Suprapubic skin (tissue), 4 donors: ENCODE measurements around the gene ACTC1. TPM values are rescaled to one million over a fixed set of nuclear protein-coding genes. Genes with fewer than 3 reads are reported as not detected.

Experiments
- DNase-seq, 2 donors: peaks; one replicate each; pipeline ENCODE4 v3.0.0-alpha.2; 2019; ENCODE audit warnings: low spot score in 2 of 2
- H3K27ac ChIP-seq: fragments of 200-600 bp; sonication (generic); one replicate; pipeline ENCODE4 v1.5.1; 2019
- H3K27me3 ChIP-seq: fragments of 200-600 bp; sonication (generic); one replicate; pipeline ENCODE4 v1.5.1; 2019
- H3K36me3 ChIP-seq: fragments of 200-600 bp; sonication (generic); one replicate; pipeline ENCODE4 v1.5.1; 2019
- H3K4me1 ChIP-seq: fragments of 200-600 bp; sonication (generic); one replicate; pipeline ENCODE4 v1.5.1; 2019
- H3K4me3 ChIP-seq: fragments of 200-600 bp; sonication (generic); one replicate; pipeline ENCODE4 v1.5.1; 2019; ENCODE audit warnings: mild to moderate bottlenecking
- H3K9me3 ChIP-seq: fragments of 200-600 bp; sonication (generic); one replicate; pipeline ENCODE4 v1.5.1; 2019
- EP300 ChIP-seq: sonication (generic); formaldehyde crosslinking; IDR thresholded peaks from one replicate; pipeline ENCODE4 v1.6.1; 2017; ENCODE audit warnings: antibody characterized with exemption
- POLR2A ChIP-seq, 2 donors: fragments of 450-650 bp; IDR thresholded peaks; one replicate each; pipeline ENCODE4 v1.6.1; 2017; ENCODE audit warnings: antibody characterized with exemption in 2 of 2, mild to moderate bottlenecking in 2 of 2, moderate library complexity in 2 of 2
- POLR2AphosphoS5 ChIP-seq, 3 donors: sonication (generic); formaldehyde crosslinking; IDR thresholded peaks; one replicate each; pipeline ENCODE4 v1.6.1; 2017; ENCODE audit warnings: antibody characterized with exemption in 3 of 3
- WGBS: methylation state at CpG from one replicate; pipeline ENCODE4 v1.1.5; 2018; 5-methylcytosine and 5-hydroxymethylcytosine counted together
- total RNA-seq, 4 donors: library from RNA; depleted of rRNA; stranded (reverse); fragments of >200 nt; gene quantifications; one replicate each; pipeline ENCODE4 v1.1.0, GENCODE V29; 2016
- TF ChIP-seq, protein P1 (sequence below), 2 donors: fragments of 200-600 bp in 1 of 2; fragments of 450-650 bp in 1 of 2; sonication (generic) in 1 of 2; IDR thresholded peaks; one replicate each; pipeline ENCODE4 v1.5.1; 2016 to 2019; ENCODE audit warnings: antibody characterized with exemption in 2 of 2, mild to moderate bottlenecking in 1 of 2, moderate library complexity in 1 of 2

ACTC1 gene
- total RNA-seq, 4 donors from 2014 or later = 0.51 to 1.4 (median 0.85) TPM

GRCh38 chr15:34780725-34781124, 14.6 kb downstream of the ACTC1 start:
- Histone ChIP-seq H3K27ac (no peak overlapping the region), H3K27me3 (no peaks in the 10 kb centered on the region), H3K4me1 (no peaks in the 10 kb centered on the region), H3K4me3 (no peak overlapping the region), H3K9me3 (no peaks in the 10 kb centered on the region), H3K36me3 (no peaks in the 10 kb centered on the region)
- 79% methylated on average over 2 of the region's 2 CpGs for WGBS
- no peak for DNase-seq
- TF ChIP-seq, protein P1, sequence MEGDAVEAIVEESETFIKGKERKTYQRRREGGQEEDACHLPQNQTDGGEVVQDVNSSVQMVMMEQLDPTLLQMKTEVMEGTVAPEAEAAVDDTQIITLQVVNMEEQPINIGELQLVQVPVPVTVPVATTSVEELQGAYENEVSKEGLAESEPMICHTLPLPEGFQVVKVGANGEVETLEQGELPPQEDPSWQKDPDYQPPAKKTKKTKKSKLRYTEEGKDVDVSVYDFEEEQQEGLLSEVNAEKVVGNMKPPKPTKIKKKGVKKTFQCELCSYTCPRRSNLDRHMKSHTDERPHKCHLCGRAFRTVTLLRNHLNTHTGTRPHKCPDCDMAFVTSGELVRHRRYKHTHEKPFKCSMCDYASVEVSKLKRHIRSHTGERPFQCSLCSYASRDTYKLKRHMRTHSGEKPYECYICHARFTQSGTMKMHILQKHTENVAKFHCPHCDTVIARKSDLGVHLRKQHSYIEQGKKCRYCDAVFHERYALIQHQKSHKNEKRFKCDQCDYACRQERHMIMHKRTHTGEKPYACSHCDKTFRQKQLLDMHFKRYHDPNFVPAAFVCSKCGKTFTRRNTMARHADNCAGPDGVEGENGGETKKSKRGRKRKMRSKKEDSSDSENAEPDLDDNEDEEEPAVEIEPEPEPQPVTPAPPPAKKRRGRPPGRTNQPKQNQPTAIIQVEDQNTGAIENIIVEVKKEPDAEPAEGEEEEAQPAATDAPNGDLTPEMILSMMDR (IDR thresholded peaks at IDR 0.05) = no peak
- TF ChIP-seq POLR2A (IDR thresholded peaks at IDR 0.05) (no peak), EP300 (no peak), POLR2AphosphoS5 (IDR thresholded peaks at IDR 0.05) (no peak)

- H3K36me3 ChIP-seq = no peaks in the 10 kb centered on the region
- DNase-seq = no peak
- 80% methylated on average over 2 of the region's 2 CpGs for WGBS
- no peaks in the 10 kb centered on the region for H3K4me1 ChIP-seq
- TF ChIP-seq, protein P1 (IDR thresholded peaks at IDR 0.05) = no peak
- TF ChIP-seq POLR2A (IDR thresholded peaks at IDR 0.05) = no peak
- no peak for TF ChIP-seq POLR2AphosphoS5 (IDR thresholded peaks at IDR 0.05)
- TF ChIP-seq EP300 = no peak
- H3K27ac ChIP-seq = no peak overlapping the region
- H3K4me3 ChIP-seq = no peak overlapping the region
- no peaks in the 10 kb centered on the region for H3K9me3 ChIP-seq
- no peaks in the 10 kb centered on the region for H3K27me3 ChIP-seq
Observed at GRCh38 chr15:34776606-34777105, 18.7 kb downstream of the ACTC1 start.

DNA sequence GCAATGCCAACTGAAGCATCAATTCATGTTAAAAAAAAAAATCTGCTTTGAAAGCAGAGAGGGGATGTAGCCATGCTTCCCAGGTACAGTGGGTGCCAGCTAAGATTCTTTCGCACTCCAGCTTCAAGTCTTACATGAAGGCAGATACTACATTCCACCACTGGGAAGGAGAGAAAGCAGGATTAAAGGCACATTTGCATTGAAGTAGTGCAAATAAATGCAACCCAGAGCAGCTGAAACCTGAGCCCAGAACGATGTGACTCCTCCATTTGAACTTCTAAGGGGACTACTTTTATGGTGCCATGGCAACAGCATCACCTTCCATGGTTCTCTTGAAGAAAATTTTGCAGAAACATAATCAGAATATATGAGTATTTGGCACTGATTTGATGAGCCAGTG, 21.4 kb downstream of the ACTC1 start:
- H3K4me3 ChIP-seq = no peak overlapping the region
- no peaks in the 10 kb centered on the region for H3K9me3 ChIP-seq
- no peaks in the 10 kb centered on the region for H3K36me3 ChIP-seq
- WGBS = 39% methylated on average over 2 of the region's 2 CpGs
- no peaks in the 10 kb centered on the region for H3K27me3 ChIP-seq
- DNase-seq = no peak
- no peak overlapping the region for H3K27ac ChIP-seq
- TF ChIP-seq POLR2A (IDR thresholded peaks at IDR 0.05) = no peak
- TF ChIP-seq EP300 = no peak
- TF ChIP-seq POLR2AphosphoS5 (IDR thresholded peaks at IDR 0.05) = no peak
- TF ChIP-seq, protein P1 (IDR thresholded peaks at IDR 0.05) = no peak
- no peaks in the 10 kb centered on the region for H3K4me1 ChIP-seq

- no peak for DNase-seq
- Histone ChIP-seq H3K27me3 (no peaks in the 10 kb centered on the region), H3K4me3 (no peak overlapping the region), H3K9me3 (no peaks in the 10 kb centered on the region), H3K4me1 (no peaks in the 10 kb centered on the region), H3K27ac (no peak overlapping the region), H3K36me3 (no peaks in the 10 kb centered on the region)
- TF ChIP-seq, protein P1 (IDR thresholded peaks at IDR 0.05) = no peak
- TF ChIP-seq POLR2A (IDR thresholded peaks at IDR 0.05) (no peak), POLR2AphosphoS5 (IDR thresholded peaks at IDR 0.05) (no peak), EP300 (no peak)
Observed at GRCh38 chr15:34773013-34773412, 22.3 kb downstream of the ACTC1 start.

- WGBS = 82% methylated on average over 2 of the region's 2 CpGs
- no peak overlapping the region for H3K27ac ChIP-seq
- H3K36me3 ChIP-seq = no peaks in the 10 kb centered on the region
Observed at GRCh38 chr15:34772312-34772711, 23.0 kb downstream of the ACTC1 start.

More at GRCh38 chr15:34772312-34772711, 23.0 kb downstream of the ACTC1 start:
- Histone ChIP-seq H3K9me3 (no peaks in the 10 kb centered on the region), H3K4me1 (no peaks in the 10 kb centered on the region), H3K27me3 (no peaks in the 10 kb centered on the region), H3K4me3 (no peak overlapping the region)
- DNase-seq = no peak
- TF ChIP-seq, protein P1 (IDR thresholded peaks at IDR 0.05) = no peak
- TF ChIP-seq EP300 (no peak), POLR2AphosphoS5 (IDR thresholded peaks at IDR 0.05) (no peak), POLR2A (IDR thresholded peaks at IDR 0.05) (no peak)
